ENCODE measurements around the gene ATP11B.
A peak's percentile ranks its signal among the peaks of the same experiment; 100 is the strongest.

ATP11B gene

GRCh38 chr3:182792901-182793662 lies at the start of gene ATP11B:
ATP11B (plus strand) TSS chr3:182793504; CDS start chr3:182793760, 256 bp downstream.
- DNase-seq, result peak; percentile 56 to 72 (median 67)

GRCh38 chr3:182746959-182747358 lies 46.3 kb upstream of the ATP11B start:
- no peak for DNase-seq

GRCh38 chr3:182755308-182755707 lies 38.0 kb upstream of the ATP11B start:
- DNase-seq, result no peak

- no peak for DNase-seq
These were observed 37.6 kb upstream of the ATP11B start for GRCh38 chr3:182755712-182756111.

- no peak for DNase-seq
These were observed 32.6 kb upstream of the ATP11B start for GRCh38 chr3:182760576-182761164.

GRCh38 chr3:182763896-182764295 lies 29.4 kb upstream of the ATP11B start:
- DNase-seq, result no peak

- DNase-seq, result no peak
These were observed 28.0 kb upstream of the ATP11B start for GRCh38 chr3:182765287-182765686.

GRCh38 chr3:182766099-182766498 lies 27.2 kb upstream of the ATP11B start:
- DNase-seq, result no peak

GRCh38 chr3:182768413-182768812 lies 24.9 kb upstream of the ATP11B start:
- DNase-seq, result no peak

- DNase-seq, result no peak
These were observed 23.6 kb upstream of the ATP11B start for GRCh38 chr3:182769673-182770072.

GRCh38 chr3:182782149-182782548 lies 11.2 kb upstream of the ATP11B start:
- DNase-seq, result no peak

GRCh38 chr3:182783106-182783505 lies 10.2 kb upstream of the ATP11B start:
- no peak for DNase-seq

GRCh38 chr3:182784542-182784941 lies 8.8 kb upstream of the ATP11B start:
- no peak for DNase-seq

GRCh38 chr3:182785142-182785541 lies 8.2 kb upstream of the ATP11B start:
- DNase-seq, result no peak

- no peak for DNase-seq
These were observed 7.5 kb upstream of the ATP11B start for GRCh38 chr3:182785756-182786155.

- no peak for DNase-seq
These were observed 6.6 kb upstream of the ATP11B start for GRCh38 chr3:182786564-182787196.

GRCh38 chr3:182787302-182788036 lies 5.8 kb upstream of the ATP11B start:
- DNase-seq, result no peak

GRCh38 chr3:182789371-182789770 lies 3.9 kb upstream of the ATP11B start:
- no peak for DNase-seq

- DNase-seq, result no peak
These were observed 2.7 kb upstream of the ATP11B start for GRCh38 chr3:182790612-182791011.

GRCh38 chr3:182793663-182794454 lies 555 bp downstream of the ATP11B start:
- peak; percentile 10 to 44 (median 22) for DNase-seq

GRCh38 chr3:182794455-182795388 lies 1.4 kb downstream of the ATP11B start:
- DNase-seq, result no peak
